GM18507 (cell line): ENCODE data around the gene LRRC56.
"Not testable (repeated sequence)": the region's sequence is repeated elsewhere in the genome, so short reads cannot be mapped to it uniquely, and the experiment has no call there.

Source experiments
- DNase-seq: peaks from one replicate; pipeline ENCODE4 v3.0.0; 2011; ENCODE audit warnings: low read depth; ENCODE audit not compliant: insufficient read length; ENCODE audit errors: extremely low spot score
- FAIRE-seq: peaks from 2 replicates; lab custom pipeline; 2011; peaks lifted over from hg19 to GRCh38; lab: Jason Lieb, UNC

The LRRC56 gene

GRCh38 chr11:567629-568292 is 30.4 kb downstream of the LRRC56 start:
- DNase-seq (no peak), FAIRE-seq (no peak)

- FAIRE-seq = peak; percentile 97
- peak; percentile 96 for DNase-seq
Measured at GRCh38 chr11:568306-569157, 31.2 kb downstream of the LRRC56 start.

GRCh38 chr11:569158-569885 is 32.0 kb downstream of the LRRC56 start:
- DNase-seq = no peak
- FAIRE-seq = no peak

GRCh38 chr11:571802-572185 is 34.5 kb downstream of the LRRC56 start:
- FAIRE-seq = no peak

GRCh38 chr11:573146-573759 is 35.9 kb downstream of the LRRC56 start:
- no peak for DNase-seq
- FAIRE-seq = no peak

More at GRCh38 chr11:571802-572185, 34.5 kb downstream of the LRRC56 start:
- no peak for DNase-seq

- not testable (repeated sequence) for DNase-seq, FAIRE-seq
Measured at GRCh38 chr11:574031-574570, 36.8 kb downstream of the LRRC56 start.

- FAIRE-seq (no peak), DNase-seq (no peak)
Measured at GRCh38 chr11:574632-575312, 37.4 kb downstream of the LRRC56 start.

GRCh38 chr11:575313-575995 is 38.1 kb downstream of the LRRC56 start:
- FAIRE-seq = no peak
- no peak for DNase-seq

GRCh38 chr11:575996-576768 is 38.9 kb downstream of the LRRC56 start, which contains the start of gene PHRF1:
Gene PHRF1, plus strand, starts transcription at chr11:576470. Its CDS starts 5,043 bp downstream, at chr11:581513.
- peak; percentile 98 for DNase-seq
- FAIRE-seq = peak; percentile 86

- DNase-seq (no peak), FAIRE-seq (no peak)
Measured at GRCh38 chr11:576811-577610, 39.7 kb downstream of the LRRC56 start.

GRCh38 chr11:577611-577894 is 40.2 kb downstream of the LRRC56 start:
- no peak for FAIRE-seq

GRCh38 chr11:578276-579035 is 41.1 kb downstream of the LRRC56 start:
- no peak for FAIRE-seq
- DNase-seq = no peak

More at GRCh38 chr11:577611-577894, 40.2 kb downstream of the LRRC56 start:
- DNase-seq = no peak

- FAIRE-seq (no peak), DNase-seq (no peak)
Measured at GRCh38 chr11:579830-580601, 42.7 kb downstream of the LRRC56 start.

- FAIRE-seq = no peak
- no peak for DNase-seq
Measured at GRCh38 chr11:581342-581741, 44.0 kb downstream of the LRRC56 start.

- DNase-seq (no peak), FAIRE-seq (no peak)
Measured at GRCh38 chr11:581752-582151, 44.4 kb downstream of the LRRC56 start.

- DNase-seq (no peak), FAIRE-seq (no peak)
Measured at GRCh38 chr11:584287-584686, 47.0 kb downstream of the LRRC56 start.
